Left lung (tissue), 10 donors: ENCODE results near the gene AIG1. TPM values are rescaled to one million over a fixed set of nuclear protein-coding genes. Genes with fewer than 3 reads are reported as not detected.

ENCODE experiments used
- ATAC-seq: fragments of 200-7000 bp; cut with Tn5 transposase; one replicate; pipeline ENCODE4 v1.9.1; 2020; ENCODE audit warnings: moderate library complexity
- DNase-seq, 4 donors: peaks; one replicate each; pipeline ENCODE4 v3.0.0-alpha.2; 2013 to 2020
- H3K27ac ChIP-seq, 2 donors: fragments of 200-600 bp; sonication (generic) in 1 of 2; one replicate each; pipeline versions ENCODE4 v1.5.0 to v1.8.0; 2020 to 2021
- H3K27me3 ChIP-seq, 2 donors: fragments of 200-600 bp; sonication (generic) in 1 of 2; one replicate each; pipeline versions ENCODE4 v1.5.0 to v1.8.0; 2020 to 2021
- H3K36me3 ChIP-seq, 2 donors: fragments of 200-600 bp; sonication (generic) in 1 of 2; one replicate each; pipeline versions ENCODE4 v1.5.0 to v1.8.0; 2020 to 2021
- H3K4me1 ChIP-seq, 2 donors: fragments of 200-600 bp; one replicate each; pipeline ENCODE4 v1.8.0; 2021
- H3K4me3 ChIP-seq, 2 donors: fragments of 200-600 bp; sonication (generic) in 1 of 2; one replicate each; pipeline versions ENCODE4 v1.5.0 to v1.8.0; 2020 to 2021; ENCODE audit warnings: mild to moderate bottlenecking in 1 of 2
- H3K9me3 ChIP-seq, 2 donors: fragments of 200-600 bp; sonication (generic) in 1 of 2; one replicate each; pipeline versions ENCODE4 v1.5.0 to v1.8.0; 2020 to 2021
- CTCF ChIP-seq, 2 donors: fragments of 200-600 bp; sonication (generic) in 1 of 2; IDR thresholded peaks; one replicate each; pipeline versions ENCODE4 v1.5.0 to v1.8.0; 2021; ENCODE audit warnings: antibody characterized with exemption in 2 of 2
- intact Hi-C, 2 donors: fragments of 100-400 bp; cut with DNase I; formaldehyde crosslinking; loops; one replicate each; pipeline versions ENCODE4 v1.11.2 to v1.14.2; 2022
- polyA plus RNA-seq, 6 donors: library from polyadenylated mRNA; unstranded; fragments of 120-200 nt; gene quantifications; one replicate each; pipeline ENCODE4 v1.2.1, GENCODE V29; 2013; ENCODE audit not compliant: insufficient read length in 6 of 6
- total RNA-seq, 2 donors: library from RNA; stranded (reverse); fragmentation: NEBNext Ultra II Directional; extraction: Animal tissue kit (Norgen Biotek cat#: 25700); gene quantifications; one replicate each; pipeline ENCODE4 v1.2.1, GENCODE V29; 2021
- donor health status: DM: no; HTN: yes; CAD: no.
- donor health status: DM: no; HTN: no; CAD: no.

AIG1 gene
- total and polyA plus RNA-seq, 8 donors: 34.7 to 45.4 (median 36.8) TPM

- Histone ChIP-seq H3K9me3 (no peaks in the 10 kb centered on the region), H3K4me1 (no peaks in the 10 kb centered on the region), H3K27ac (no peak overlapping the region), H3K36me3 (no peaks in the 10 kb centered on the region), H3K4me3 (no peak overlapping the region), H3K27me3 (no peaks in the 10 kb centered on the region)
- no peak for TF ChIP-seq CTCF (IDR thresholded peaks at IDR 0.05)
- intact Hi-C loops: no loop called here
- ATAC-seq (no peak), DNase-seq (no peak)
Measured at GRCh38 chr6:143021543-143021942, 39.1 kb upstream of the AIG1 start.

GRCh38 chr6:143022587-143022986, 38.1 kb upstream of the AIG1 start:
- no peak for TF ChIP-seq CTCF (IDR thresholded peaks at IDR 0.05)
- H3K4me3 ChIP-seq: no peak overlapping the region
- DNase-seq (no peak), ATAC-seq (no peak)
- no peaks in the 10 kb centered on the region for H3K36me3 ChIP-seq
- no peaks in the 10 kb centered on the region for H3K9me3 ChIP-seq
- H3K4me1 ChIP-seq: no peaks in the 10 kb centered on the region
- intact Hi-C loops: no loop called here
- H3K27me3 ChIP-seq: no peaks in the 10 kb centered on the region
- no peak overlapping the region for H3K27ac ChIP-seq

DNA sequence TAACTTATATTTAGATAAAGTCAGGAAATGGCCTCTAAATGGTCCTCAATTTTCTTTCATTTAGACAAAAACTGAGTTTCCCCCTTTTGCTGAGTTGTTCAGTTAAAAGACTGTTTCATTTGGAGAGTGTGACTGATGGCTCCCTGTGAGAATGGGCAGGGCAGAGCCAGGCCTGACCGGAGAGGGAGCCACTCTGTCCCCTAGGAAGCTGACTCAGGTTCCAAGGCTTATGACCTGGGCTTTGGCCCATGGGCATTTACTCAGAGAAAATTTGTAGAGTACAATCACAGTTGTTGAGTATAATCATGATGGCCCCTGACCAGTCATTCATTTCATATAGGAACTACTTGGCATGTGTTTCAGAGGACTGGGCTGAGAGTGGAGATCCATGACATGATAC, 37.0 kb upstream of the AIG1 start:
- H3K9me3 ChIP-seq: no peaks in the 10 kb centered on the region
- no peak for TF ChIP-seq CTCF (IDR thresholded peaks at IDR 0.05)
- H3K27me3 ChIP-seq: no peaks in the 10 kb centered on the region
- intact Hi-C loops: no loop called here
- DNase-seq: no peak
- H3K36me3 ChIP-seq: no peaks in the 10 kb centered on the region
- no peaks in the 10 kb centered on the region for H3K4me1 ChIP-seq
- no peak overlapping the region for H3K27ac ChIP-seq
- no peak for ATAC-seq
- no peak overlapping the region for H3K4me3 ChIP-seq

DNA sequence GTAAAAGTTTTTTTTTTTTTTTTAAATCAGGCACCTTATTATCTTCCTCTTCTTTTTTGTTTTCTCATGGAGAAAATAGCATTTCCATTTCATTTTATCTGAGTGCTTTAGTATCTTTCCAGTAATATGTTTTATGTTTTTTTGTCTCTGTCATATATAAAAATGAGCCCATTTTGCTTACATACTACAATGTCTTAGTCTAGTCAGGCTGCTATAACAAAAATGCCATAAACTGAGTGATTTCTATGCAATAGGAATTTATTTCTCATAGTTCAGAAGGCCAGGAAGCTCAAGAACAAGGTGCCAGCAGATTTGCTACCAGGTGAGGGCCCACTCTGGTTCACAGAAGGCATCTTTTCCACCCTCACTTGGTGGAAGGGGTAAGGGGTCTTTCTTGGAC, 35.7 kb upstream of the AIG1 start:
- intact Hi-C loops: loop anchor here in 1 of 2 donors (5.0 kb wide), 1 partner anchor 333 kb away; no protein-coding TSS in a partner anchor

More for the DNA sequence above, 35.7 kb upstream of the AIG1 start:
- ATAC-seq: no peak
- Histone ChIP-seq H3K27ac (no peak overlapping the region), H3K36me3 (no peaks in the 10 kb centered on the region), H3K4me1 (no peaks in the 10 kb centered on the region), H3K27me3 (no peaks in the 10 kb centered on the region), H3K9me3 (no peaks in the 10 kb centered on the region), H3K4me3 (no peak overlapping the region)
- no peak for TF ChIP-seq CTCF (IDR thresholded peaks at IDR 0.05)
- DNase-seq: no peak
